Smooth muscle cell of trachea (primary cell): Measurements from ENCODE around the gene DBR1. TPM values are rescaled to one million over a fixed set of nuclear protein-coding genes. Genes with fewer than 3 reads are reported as not detected.

Source experiments
- total RNA-seq: library from RNA; depleted of rRNA; stranded (reverse); fragments of >200 nt; gene quantifications from 2 replicates; pipeline ENCODE4 v1.2.1, GENCODE V29; 2014

DBR1 gene, protein sequence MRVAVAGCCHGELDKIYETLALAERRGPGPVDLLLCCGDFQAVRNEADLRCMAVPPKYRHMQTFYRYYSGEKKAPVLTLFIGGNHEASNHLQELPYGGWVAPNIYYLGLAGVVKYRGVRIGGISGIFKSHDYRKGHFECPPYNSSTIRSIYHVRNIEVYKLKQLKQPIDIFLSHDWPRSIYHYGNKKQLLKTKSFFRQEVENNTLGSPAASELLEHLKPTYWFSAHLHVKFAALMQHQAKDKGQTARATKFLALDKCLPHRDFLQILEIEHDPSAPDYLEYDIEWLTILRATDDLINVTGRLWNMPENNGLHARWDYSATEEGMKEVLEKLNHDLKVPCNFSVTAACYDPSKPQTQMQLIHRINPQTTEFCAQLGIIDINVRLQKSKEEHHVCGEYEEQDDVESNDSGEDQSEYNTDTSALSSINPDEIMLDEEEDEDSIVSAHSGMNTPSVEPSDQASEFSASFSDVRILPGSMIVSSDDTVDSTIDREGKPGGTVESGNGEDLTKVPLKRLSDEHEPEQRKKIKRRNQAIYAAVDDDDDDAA
- total RNA-seq: 14.4 and 20.8 TPM in 2 replicates

DNA sequence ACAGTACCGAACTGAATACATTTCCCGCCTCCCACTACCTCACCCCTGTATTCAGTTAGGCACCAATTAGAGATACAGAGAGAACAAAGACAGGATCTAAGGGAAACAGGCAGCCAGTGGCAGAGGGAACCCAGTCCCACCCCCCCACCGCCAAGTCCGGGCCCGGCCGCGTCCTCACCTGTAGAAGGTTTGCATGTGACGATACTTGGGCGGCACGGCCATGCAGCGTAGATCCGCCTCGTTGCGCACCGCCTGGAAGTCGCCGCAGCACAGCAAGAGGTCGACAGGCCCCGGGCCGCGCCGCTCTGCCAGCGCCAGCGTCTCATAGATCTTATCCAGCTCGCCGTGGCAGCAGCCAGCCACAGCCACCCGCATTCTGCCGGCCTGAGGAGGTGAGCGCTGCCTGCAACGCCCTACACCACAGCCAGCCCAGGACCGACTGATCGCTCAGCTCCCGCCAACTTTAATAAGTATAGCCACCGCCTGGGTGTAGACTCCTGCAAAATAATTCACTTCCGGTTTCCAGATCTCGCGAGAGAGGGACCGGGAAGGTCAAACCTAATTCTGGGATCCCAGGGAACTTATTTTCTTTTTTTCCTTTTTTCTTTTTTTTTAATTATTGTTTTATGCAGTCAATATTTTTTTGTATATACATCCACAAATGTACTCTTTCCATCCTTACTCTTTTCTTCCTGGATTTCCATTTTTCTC, at the start of gene DBR1:
Gene DBR1 (minus strand): TSS at position 501 of the 711 bp plus-strand sequence. CDS start 126 bp downstream, at position 375.

DNA sequence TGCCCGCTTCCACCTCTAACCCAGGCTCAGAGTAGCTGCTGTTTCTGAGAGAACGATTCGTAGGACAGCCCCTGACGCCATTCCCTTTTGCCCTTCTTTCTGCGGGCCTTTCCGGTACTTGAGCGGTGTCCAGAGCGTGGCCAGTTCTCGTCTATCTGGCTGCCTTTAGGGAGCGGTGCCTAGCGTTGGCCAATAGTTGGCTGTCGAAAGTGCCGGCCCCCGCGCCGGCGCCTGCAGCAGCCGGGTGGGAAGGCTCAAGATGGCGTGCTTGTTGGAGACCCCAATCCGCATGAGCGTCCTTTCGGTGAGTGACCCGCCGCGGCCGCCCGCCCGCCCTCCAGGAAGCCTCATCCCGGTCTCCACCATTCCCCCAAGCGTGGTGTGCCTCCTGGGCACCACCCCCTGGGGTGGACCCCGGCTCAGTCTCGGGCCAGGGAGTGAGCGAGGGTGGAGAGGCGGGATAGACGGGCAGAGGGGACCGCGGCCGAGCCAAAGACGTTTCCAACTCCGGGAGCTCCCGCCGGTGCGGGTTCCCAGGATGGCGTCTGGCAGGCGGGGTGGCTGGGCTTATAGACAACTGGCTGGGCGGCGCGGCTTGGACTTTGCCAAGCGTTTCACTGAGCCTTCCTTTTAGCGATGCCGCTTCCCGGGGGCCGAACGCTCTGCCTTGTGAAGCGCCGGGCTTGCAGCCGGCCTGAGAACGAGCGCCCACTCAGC, 12.7 kb upstream of the DBR1 start, which contains the start of gene ARMC8:
Gene ARMC8 (plus strand): TSS at position 6 of the 717 bp plus-strand sequence. CDS start 254 bp downstream, at position 260.

DNA sequence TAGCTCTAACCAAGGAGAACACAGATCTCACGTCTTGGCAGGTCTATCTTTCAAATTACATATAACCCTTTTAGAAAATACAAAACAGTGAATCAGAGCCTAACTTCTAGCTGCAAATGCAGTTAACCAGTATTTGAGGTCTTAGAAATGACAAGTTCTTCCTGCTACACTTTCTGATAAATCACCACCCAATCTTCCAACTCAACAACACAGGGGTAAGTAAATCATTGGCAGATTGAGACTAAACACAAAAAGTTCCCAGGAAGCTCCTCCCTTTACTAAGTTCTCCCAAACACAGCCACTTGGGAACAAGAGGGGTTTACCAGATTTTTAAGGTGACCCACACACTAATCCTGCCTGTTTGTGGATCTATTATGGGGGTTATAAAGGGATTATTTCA, 42.5 kb downstream of the DBR1 start, which contains the start of gene A4GNT:
Gene A4GNT (minus strand): TSS at position 152 of the 400 bp plus-strand sequence. CDS start 1,134 bp downstream, outside the sequence.

DNA sequence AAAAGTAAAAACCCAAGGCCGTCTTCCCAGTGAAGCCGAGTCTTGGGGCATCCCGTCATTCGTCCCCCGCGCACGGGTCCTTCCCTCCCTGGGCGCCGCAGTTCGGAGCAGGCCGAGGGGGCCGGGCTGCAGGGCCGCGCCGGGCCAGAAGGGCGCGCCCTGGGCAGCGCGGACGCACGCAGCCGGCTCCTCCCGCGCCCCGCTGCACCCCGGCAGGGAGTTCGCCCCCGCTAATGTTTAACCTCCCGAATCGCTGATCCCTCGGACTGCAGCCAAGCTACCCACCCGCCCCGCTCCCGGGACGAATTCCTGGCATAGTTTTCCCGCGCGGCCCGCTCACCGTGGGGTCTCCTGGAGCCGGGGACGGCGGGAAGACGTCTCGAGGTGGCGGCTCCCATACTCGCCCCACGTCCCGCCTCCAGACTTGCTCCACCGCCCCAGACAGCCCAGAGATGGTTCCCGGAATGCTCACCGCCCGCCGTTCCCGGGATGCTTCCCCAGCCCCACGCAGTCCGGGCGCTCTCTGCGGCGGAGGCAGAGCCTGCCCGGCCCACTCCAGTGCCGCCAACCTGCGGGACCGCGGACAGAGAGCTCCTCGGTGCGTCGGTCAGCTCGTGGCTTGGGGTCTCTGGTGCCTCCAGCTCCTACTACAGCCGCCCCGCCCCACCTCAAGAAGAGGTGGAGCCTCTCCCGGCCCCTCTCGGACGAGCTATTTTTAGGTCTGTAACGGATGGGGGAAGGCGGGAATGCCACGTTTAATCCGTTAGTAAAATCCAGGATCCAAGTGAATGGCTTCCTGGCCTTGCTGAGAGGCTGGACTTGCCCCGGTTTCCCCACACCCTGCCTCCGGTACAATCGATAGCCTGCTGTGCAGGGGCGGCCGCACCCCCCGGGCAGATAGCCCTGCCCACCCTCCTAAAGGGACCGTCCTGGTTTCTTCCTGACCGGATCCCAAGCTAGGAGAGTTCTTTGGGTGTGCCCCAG, 59.4 kb downstream of the DBR1 start, which contains the start of gene DZIP1L:
Gene DZIP1L (minus strand): TSS at position 621 of the 984 bp plus-strand sequence. CDS start 11,637 bp downstream, outside the sequence.

Other genes with a start within 250 kb of the DBR1 start
- gene CLDN18, start 164.8 kb downstream of the DBR1 start, total RNA-seq: under 0.01 TPM in 1 of 2 replicates, not detected in the other
- gene DZIP1L, start 59.3 kb downstream of the DBR1 start, total RNA-seq: 26.3 and 34.2 TPM in 2 replicates
- not detected in 2 replicates for gene A4GNT, start 42.5 kb downstream of the DBR1 start, total RNA-seq
- 51.5 and 61.0 TPM in 2 replicates for gene ARMC8, start 12.4 kb upstream of the DBR1 start, total RNA-seq
- 0.29 TPM in 1 of 2 replicates, not detected in the other for gene NME9, start 154.9 kb upstream of the DBR1 start, total RNA-seq
- gene MRAS, start 173.7 kb upstream of the DBR1 start, total RNA-seq: 20.1 and 52.4 TPM in 2 replicates